Hepatocyte (in vitro differentiated cells): ENCODE data around the gene RBAK. TPM values are rescaled to one million over a fixed set of nuclear protein-coding genes. Genes with fewer than 3 reads are reported as not detected.

ENCODE experiments used
- DNase-seq: peaks from one replicate; pipeline ENCODE4 v3.0.0-alpha.2; 2016; ENCODE audit warnings: low spot score
- H2AFZ ChIP-seq: fragments of 200-600 bp; sonication (generic); 2 replicates; pipeline ENCODE4 v1.6.0; 2016; ENCODE audit warnings: antibody characterized with exemption, mild to moderate bottlenecking
- H3K27ac ChIP-seq: fragments of 200-600 bp; sonication (generic); 2 replicates; pipeline ENCODE4 v1.5.1; 2016; ENCODE audit warnings: mild to moderate bottlenecking
- H3K27me3 ChIP-seq: fragments of 200-600 bp; sonication (generic); 2 replicates; pipeline ENCODE4 v1.6.1; 2016
- H3K36me3 ChIP-seq: fragments of 200-600 bp; sonication (generic); replicated peaks from 2 replicates; pipeline ENCODE4 v1.5.1; 2016; ENCODE audit warnings: low read depth; ENCODE audit not compliant: insufficient read depth
- H3K4me1 ChIP-seq: fragments of 200-600 bp; sonication (generic); 2 replicates; pipeline ENCODE4 v1.5.1; 2016; ENCODE audit warnings: mild to moderate bottlenecking, moderate library complexity; ENCODE audit not compliant: insufficient read depth
- H3K4me2 ChIP-seq: fragments of 200-600 bp; sonication (generic); 2 replicates; pipeline ENCODE4 v1.6.0; 2016
- H3K4me3 ChIP-seq: fragments of 200-600 bp; sonication (generic); 2 replicates; pipeline ENCODE4 v1.5.1; 2016; ENCODE audit warnings: mild to moderate bottlenecking
- H3K79me2 ChIP-seq: fragments of 200-600 bp; sonication (generic); 2 replicates; pipeline ENCODE4 v1.6.0; 2017; ENCODE audit warnings: mild to moderate bottlenecking
- H3K9me2 ChIP-seq: fragments of 200-600 bp; sonication (generic); replicated peaks from 2 replicates; pipeline ENCODE4 v1.6.0; 2017; ENCODE audit warnings: mild to moderate bottlenecking; ENCODE audit not compliant: insufficient read depth
- H3K9me3 ChIP-seq: fragments of 200-600 bp; sonication (generic); 2 replicates; pipeline ENCODE4 v1.5.1; 2016; ENCODE audit warnings: low read depth, mild to moderate bottlenecking
- H4K20me1 ChIP-seq: fragments of 200-600 bp; sonication (generic); 2 replicates; pipeline ENCODE4 v1.6.0; 2016; ENCODE audit warnings: mild to moderate bottlenecking; ENCODE audit not compliant: insufficient read depth, poor library complexity, severe bottlenecking
- EZH2 ChIP-seq: fragments of 200-600 bp; sonication (generic); IDR thresholded peaks from 2 replicates; pipeline ENCODE4 v1.6.1; 2016; ENCODE audit warnings: antibody characterized with exemption, mild to moderate bottlenecking, borderline replicate concordance
- EZH2phosphoT487 ChIP-seq: fragments of 200-600 bp; sonication (generic); IDR thresholded peaks from one replicate; pipeline ENCODE4 v1.6.1; 2018; ENCODE audit warnings: antibody characterized with exemption, mild to moderate bottlenecking, low read depth, moderate library complexity; ENCODE audit not compliant: unreplicated experiment, severe bottlenecking
- WGBS: methylation state at CpG from one replicate; pipeline ENCODE4 v1.1.6; 2016; ENCODE audit warnings: low lambda C conversion rate; ENCODE audit errors: missing lambda C conversion rate; 5-methylcytosine and 5-hydroxymethylcytosine counted together
- polyA plus RNA-seq: library from polyadenylated mRNA; unstranded; fragments of >200 nt; fragmentation: Nextera tagmentation; extraction: Ambion mirVana; gene quantifications from 2 replicates; pipeline ENCODE4 v1.2.1, GENCODE V29; 2016
- small RNA-seq: library from RNA; depleted of rRNA; stranded (forward); fragments of <200 nt; gene quantifications from one replicate; pipeline ENCODE3, GENCODE V24; 2014
- total RNA-seq: library from RNA; depleted of rRNA; stranded (reverse); fragments of >200 nt; gene quantifications from 2 replicates; pipeline ENCODE4 v1.2.3, GENCODE V29; 2014
- TF ChIP-seq, protein P1 (sequence below): fragments of 200-600 bp; sonication (generic); IDR thresholded peaks from 2 replicates; pipeline ENCODE4 v1.5.1; 2016; ENCODE audit warnings: antibody characterized with exemption, mild to moderate bottlenecking; ENCODE audit not compliant: poor library complexity

RBAK gene
- total and polyA plus RNA-seq, 2 experiments from 2014 or later, result 5.2 to 10.9 TPM

DNA sequence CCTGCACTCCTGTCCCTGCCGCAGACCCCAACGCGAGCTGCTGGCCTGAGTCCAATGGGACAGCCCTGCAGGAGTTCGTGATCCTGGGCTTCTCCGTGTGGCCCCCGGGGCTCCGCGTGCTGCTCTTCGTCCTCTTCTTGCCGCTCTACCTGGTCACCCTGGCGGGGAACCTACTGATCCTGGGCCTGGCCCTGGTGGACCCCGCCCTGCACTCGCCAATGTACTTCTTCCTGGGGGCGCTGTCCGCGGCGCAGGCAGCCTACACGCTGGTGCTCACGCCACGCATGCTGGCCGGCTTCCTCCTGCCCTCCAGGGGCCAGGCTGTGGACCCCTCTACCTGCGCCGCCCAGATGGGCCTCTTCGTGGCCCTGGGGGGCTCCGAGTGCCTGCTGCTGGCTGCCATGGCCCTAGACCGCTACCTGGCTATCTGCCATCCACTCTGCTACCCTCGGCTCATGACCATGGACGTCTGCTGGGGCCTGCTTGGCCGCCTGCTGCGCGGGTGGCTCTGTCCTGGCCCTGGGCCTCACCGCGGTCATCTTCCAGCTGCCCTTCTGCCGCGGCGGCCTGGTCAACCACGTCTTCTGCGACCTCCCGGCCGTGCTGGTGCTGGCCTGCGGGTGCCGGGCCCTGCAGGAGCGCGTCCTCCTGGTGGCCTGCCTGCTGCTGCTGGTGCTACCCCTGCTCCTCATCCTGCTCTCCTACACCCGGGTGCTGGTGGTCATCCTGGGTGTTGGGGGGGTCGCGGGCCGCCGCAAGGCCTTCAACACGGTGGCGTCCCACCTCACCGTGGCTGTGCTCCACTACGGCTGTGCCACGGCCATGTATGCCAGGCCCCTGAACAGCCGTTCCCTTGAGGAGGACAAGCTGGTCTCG, 71.7 kb downstream of the RBAK start:
- no peaks in the 10 kb centered on the region for H3K9me2 ChIP-seq
- no peaks in the 10 kb centered on the region for H3K27me3 ChIP-seq
- no peaks in the 10 kb centered on the region for H3K9me3 ChIP-seq
- H3K27ac ChIP-seq, result no peak overlapping the region
- H3K79me2 ChIP-seq, result no peaks in the 10 kb centered on the region
- H3K4me2 ChIP-seq, result no peak overlapping the region
- 93% methylated on average over 50 of the region's 56 CpGs for WGBS
- no peaks in the 10 kb centered on the region for H3K4me1 ChIP-seq
- no peak for DNase-seq
- no peak overlapping the region for H3K4me3 ChIP-seq
- no peaks in the 10 kb centered on the region for H4K20me1 ChIP-seq
- no peak for TF ChIP-seq EZH2
- TF ChIP-seq EZH2phosphoT487, result no peak
- TF ChIP-seq, protein P1, sequence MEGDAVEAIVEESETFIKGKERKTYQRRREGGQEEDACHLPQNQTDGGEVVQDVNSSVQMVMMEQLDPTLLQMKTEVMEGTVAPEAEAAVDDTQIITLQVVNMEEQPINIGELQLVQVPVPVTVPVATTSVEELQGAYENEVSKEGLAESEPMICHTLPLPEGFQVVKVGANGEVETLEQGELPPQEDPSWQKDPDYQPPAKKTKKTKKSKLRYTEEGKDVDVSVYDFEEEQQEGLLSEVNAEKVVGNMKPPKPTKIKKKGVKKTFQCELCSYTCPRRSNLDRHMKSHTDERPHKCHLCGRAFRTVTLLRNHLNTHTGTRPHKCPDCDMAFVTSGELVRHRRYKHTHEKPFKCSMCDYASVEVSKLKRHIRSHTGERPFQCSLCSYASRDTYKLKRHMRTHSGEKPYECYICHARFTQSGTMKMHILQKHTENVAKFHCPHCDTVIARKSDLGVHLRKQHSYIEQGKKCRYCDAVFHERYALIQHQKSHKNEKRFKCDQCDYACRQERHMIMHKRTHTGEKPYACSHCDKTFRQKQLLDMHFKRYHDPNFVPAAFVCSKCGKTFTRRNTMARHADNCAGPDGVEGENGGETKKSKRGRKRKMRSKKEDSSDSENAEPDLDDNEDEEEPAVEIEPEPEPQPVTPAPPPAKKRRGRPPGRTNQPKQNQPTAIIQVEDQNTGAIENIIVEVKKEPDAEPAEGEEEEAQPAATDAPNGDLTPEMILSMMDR, result no peak
- H2AFZ ChIP-seq, result no peak overlapping the region
- no peaks in the 10 kb centered on the region for H3K36me3 ChIP-seq

Small RNA genes lying within 50 kb of the gene (small RNA-seq; reads per million reads assigned to genes)
- gene AC092032.1, result not detected

Other genes with a start within 250 kb of the RBAK start
- not detected in 2 replicates for gene PAPOLB, start 183.8 kb upstream of the RBAK start, total RNA-seq
- not detected in 2 replicates for gene PAPOLB, start 183.8 kb upstream of the RBAK start, polyA plus RNA-seq
- 0.60 and 0.64 TPM in 2 replicates for gene RADIL, start 162.1 kb upstream of the RBAK start, total RNA-seq
- gene RADIL, start 162.1 kb upstream of the RBAK start, polyA plus RNA-seq, result 0.53 and 1.2 TPM in 2 replicates
- not detected in 2 replicates for gene MMD2, start 86.7 kb upstream of the RBAK start, total RNA-seq
- gene MMD2, start 86.7 kb upstream of the RBAK start, polyA plus RNA-seq, result not detected in 2 replicates
- gene WIPI2, start 144.4 kb downstream of the RBAK start, total RNA-seq, result 58.2 and 59.7 TPM in 2 replicates
- gene WIPI2, start 144.4 kb downstream of the RBAK start, polyA plus RNA-seq, result 48.4 and 51.3 TPM in 2 replicates
- 21.9 and 22.3 TPM in 2 replicates for gene SLC29A4, start 237.1 kb downstream of the RBAK start, total RNA-seq
- 32.6 and 36.1 TPM in 2 replicates for gene SLC29A4, start 237.1 kb downstream of the RBAK start, polyA plus RNA-seq